Gastroesophageal sphincter (tissue), 4 donors: ENCODE measurements around the gene RNF213. TPM values are rescaled to one million over a fixed set of nuclear protein-coding genes. Genes with fewer than 3 reads are reported as not detected.

Experiments
- ATAC-seq: fragments of 150-250 bp; one replicate; pipeline ENCODE4 v1.9.1; 2016; ENCODE audit warnings: mild to moderate bottlenecking, moderate library complexity
- H3K27ac ChIP-seq, 4 donors: fragments of 200-600 bp; sonication (generic) in 3 of 4; 1 replicate in 3 of 4; 2 replicates in 1 of 4; pipeline ENCODE4 v1.5.1; 2016 to 2019
- H3K27me3 ChIP-seq: fragments of 200-600 bp; sonication (generic); one replicate; pipeline ENCODE4 v1.5.1; 2019
- H3K36me3 ChIP-seq, 2 donors: fragments of 200-600 bp; sonication (generic); one replicate each; pipeline ENCODE4 v1.5.1; 2019; ENCODE audit warnings: control low read depth in 1 of 2
- H3K4me1 ChIP-seq, 3 donors: fragments of 200-600 bp; sonication (generic); 1 replicate in 2 of 3; 2 replicates in 1 of 3; pipeline ENCODE4 v1.5.1; 2016 to 2019; ENCODE audit warnings: control low read depth in 2 of 3
- H3K4me3 ChIP-seq, 2 donors: fragments of 200-600 bp; sonication (generic); one replicate each; pipeline ENCODE4 v1.5.1; 2019; ENCODE audit warnings: mild to moderate bottlenecking in 1 of 2, moderate library complexity in 1 of 2
- H3K9me3 ChIP-seq, 3 donors: fragments of 200-600 bp; sonication (generic); one replicate each; pipeline ENCODE4 v1.5.1; 2017 to 2019; ENCODE audit warnings: control low read depth in 2 of 3
- EP300 ChIP-seq: sonication (generic); formaldehyde crosslinking; IDR thresholded peaks from one replicate; pipeline ENCODE4 v1.6.1; 2017; ENCODE audit warnings: antibody characterized with exemption, mild to moderate bottlenecking
- POLR2A ChIP-seq, 2 donors: fragments of 450-650 bp; IDR thresholded peaks; one replicate each; pipeline ENCODE4 v1.6.1; 2017; ENCODE audit warnings: antibody characterized with exemption in 2 of 2, mild to moderate bottlenecking in 2 of 2, moderate library complexity in 1 of 2
- POLR2AphosphoS5 ChIP-seq: sonication (generic); formaldehyde crosslinking; IDR thresholded peaks from one replicate; pipeline ENCODE4 v1.6.1; 2017; ENCODE audit warnings: antibody characterized with exemption
- WGBS, 2 donors: methylation state at CpG; one replicate each; pipeline ENCODE4 v1.1.5; 2018; ENCODE audit warnings: low coverage in 1 of 2; 5-methylcytosine and 5-hydroxymethylcytosine counted together
- total RNA-seq, 4 donors: library from RNA; depleted of rRNA; stranded (reverse); fragments of >200 nt; gene quantifications; one replicate each; pipeline ENCODE4 v1.1.0, GENCODE V29; 2016
- TF ChIP-seq, protein P1 (sequence below), 4 experiments: fragments of 200-600 bp in 2 of 4; fragments of 450-650 bp in 2 of 4; sonication (generic) in 1 of 4; IDR thresholded peaks; one replicate each; pipeline ENCODE4 v1.5.1; 2017 to 2019; ENCODE audit warnings: antibody characterized with exemption in 4 of 4, mild to moderate bottlenecking in 2 of 4, moderate library complexity in 2 of 4

The RNF213 gene
- total RNA-seq, 4 donors from 2014 or later = 59.2 to 87.6 (median 67.8) TPM

- no peaks in the 10 kb centered on the region for H3K4me1 ChIP-seq
- no peak overlapping the region for H3K4me3 ChIP-seq
- peaks cover 0 to 10% of the 10 kb centered on the region in 2 donors for H3K36me3 ChIP-seq
- peaks cover 8% of the 10 kb centered on the region for H3K27me3 ChIP-seq
- no peak overlapping the region for H3K27ac ChIP-seq
- TF ChIP-seq POLR2A (IDR thresholded peaks at IDR 0.05) = no peak
- ATAC-seq = no peak
- WGBS, 2 donors = 27% methylated on average over 3 of the region's 31 CpGs; no CpG with 5 or more reads in 1 of the 2 donors
- no peaks in the 10 kb centered on the region for H3K9me3 ChIP-seq
Observed at GRCh38 chr17:80443916-80444643, 183.4 kb downstream of the RNF213 start.

GRCh38 chr17:80444644-80444979 lies 184.0 kb downstream of the RNF213 start:
- peaks cover 0 to 10% of the 10 kb centered on the region in 2 donors for H3K36me3 ChIP-seq
- peaks cover 8% of the 10 kb centered on the region for H3K27me3 ChIP-seq
- H3K4me3 ChIP-seq = no peak overlapping the region
- H3K27ac ChIP-seq = no peak overlapping the region
- peaks cover 0 to 3% (median 0%) of the 10 kb centered on the region in 3 donors for H3K4me1 ChIP-seq
- ATAC-seq = no peak
- no peaks in the 10 kb centered on the region for H3K9me3 ChIP-seq
- TF ChIP-seq POLR2AphosphoS5 = no peak
- no peak for TF ChIP-seq POLR2A (IDR thresholded peaks at IDR 0.05)
- TF ChIP-seq EP300 = no peak
- TF ChIP-seq, protein P1, sequence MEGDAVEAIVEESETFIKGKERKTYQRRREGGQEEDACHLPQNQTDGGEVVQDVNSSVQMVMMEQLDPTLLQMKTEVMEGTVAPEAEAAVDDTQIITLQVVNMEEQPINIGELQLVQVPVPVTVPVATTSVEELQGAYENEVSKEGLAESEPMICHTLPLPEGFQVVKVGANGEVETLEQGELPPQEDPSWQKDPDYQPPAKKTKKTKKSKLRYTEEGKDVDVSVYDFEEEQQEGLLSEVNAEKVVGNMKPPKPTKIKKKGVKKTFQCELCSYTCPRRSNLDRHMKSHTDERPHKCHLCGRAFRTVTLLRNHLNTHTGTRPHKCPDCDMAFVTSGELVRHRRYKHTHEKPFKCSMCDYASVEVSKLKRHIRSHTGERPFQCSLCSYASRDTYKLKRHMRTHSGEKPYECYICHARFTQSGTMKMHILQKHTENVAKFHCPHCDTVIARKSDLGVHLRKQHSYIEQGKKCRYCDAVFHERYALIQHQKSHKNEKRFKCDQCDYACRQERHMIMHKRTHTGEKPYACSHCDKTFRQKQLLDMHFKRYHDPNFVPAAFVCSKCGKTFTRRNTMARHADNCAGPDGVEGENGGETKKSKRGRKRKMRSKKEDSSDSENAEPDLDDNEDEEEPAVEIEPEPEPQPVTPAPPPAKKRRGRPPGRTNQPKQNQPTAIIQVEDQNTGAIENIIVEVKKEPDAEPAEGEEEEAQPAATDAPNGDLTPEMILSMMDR (IDR thresholded peaks at IDR 0.05) = no peak
- 60% methylated on average over 1 of the region's 6 CpGs; no CpG with 5 or more reads in 1 of the 2 donors for WGBS, 2 donors

DNA sequence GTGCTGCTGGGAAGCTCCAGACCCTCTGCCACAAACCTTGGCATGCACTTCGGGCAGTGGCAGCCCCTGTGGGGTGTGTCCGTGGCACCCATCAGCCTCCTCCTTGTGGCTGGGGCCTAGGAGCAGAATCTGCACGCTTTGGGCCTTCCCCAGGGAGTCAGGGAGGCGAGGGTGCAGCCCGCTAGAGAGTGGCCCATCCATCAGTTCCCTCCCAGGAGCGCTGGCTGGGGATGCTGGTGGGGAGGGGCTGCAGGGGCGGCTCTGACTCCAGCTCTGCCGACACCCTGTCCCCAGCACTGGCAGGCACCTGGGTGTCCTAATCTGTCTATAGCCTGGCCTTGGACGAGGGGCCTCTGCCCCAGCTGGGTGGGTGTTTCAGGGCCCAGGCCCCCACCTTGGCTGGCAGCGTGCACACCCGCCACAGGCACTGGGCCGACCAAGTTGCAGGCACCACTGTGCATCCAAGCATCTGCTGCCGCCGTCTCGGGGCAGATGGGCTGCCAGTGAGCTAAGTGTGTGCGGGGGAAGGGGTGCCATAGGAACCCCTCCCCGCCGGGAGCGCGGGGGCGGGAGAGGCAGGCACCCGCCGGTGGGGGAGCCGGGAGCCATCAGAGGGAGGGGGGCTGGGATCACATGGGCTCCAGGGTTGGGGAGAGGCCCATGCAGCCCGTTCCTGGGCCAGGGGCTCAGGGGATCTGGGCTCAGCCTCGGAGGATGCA lies 184.5 kb downstream of the RNF213 start:
- TF ChIP-seq POLR2AphosphoS5 (no peak), EP300 (no peak), POLR2A (IDR thresholded peaks at IDR 0.05) (no peak)
- TF ChIP-seq, protein P1 (IDR thresholded peaks at IDR 0.05) = no peak
- peaks cover 0 to 9% (median 0%) of the 10 kb centered on the region in 3 donors for H3K4me1 ChIP-seq
- no peak for ATAC-seq
- no peak overlapping the region for H3K4me3 ChIP-seq
- no CpG with 5 or more reads among the region's 26 CpGs for WGBS, 2 donors
- no peak overlapping the region for H3K27ac ChIP-seq
- peaks cover 0 to 10% of the 10 kb centered on the region in 2 donors for H3K36me3 ChIP-seq
- peaks cover 8% of the 10 kb centered on the region for H3K27me3 ChIP-seq
- no peaks in the 10 kb centered on the region for H3K9me3 ChIP-seq

DNA sequence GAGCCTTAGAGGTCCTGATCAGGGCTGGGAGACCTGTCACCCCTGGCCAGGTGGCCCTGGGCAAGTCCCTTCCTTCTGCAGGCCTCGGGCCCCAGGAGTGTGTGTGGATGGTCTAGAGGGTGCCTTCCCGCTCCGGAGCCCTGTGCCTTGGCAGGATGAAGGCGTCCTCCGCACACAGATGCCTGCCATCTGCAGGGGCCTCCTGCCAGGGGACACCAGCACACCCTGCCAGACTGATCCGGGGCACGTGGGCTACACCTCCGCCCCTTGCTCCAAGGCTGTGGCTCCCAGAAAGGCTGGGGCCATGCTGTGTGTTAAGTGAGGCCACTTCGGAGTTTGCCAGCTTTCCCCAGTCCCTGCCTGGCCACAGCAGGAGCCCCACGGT lies 185.1 kb downstream of the RNF213 start:
- Histone ChIP-seq H3K4me3 (no peak overlapping the region), H3K27me3 (peaks cover 8% of the 10 kb centered on the region), H3K27ac (no peak overlapping the region), H3K9me3 (no peaks in the 10 kb centered on the region), H3K36me3 (peaks cover 0 to 10% of the 10 kb centered on the region in 2 donors), H3K4me1 (peaks cover 0 to 14% (median 0%) of the 10 kb centered on the region in 3 donors)
- TF ChIP-seq POLR2AphosphoS5 = no peak
- TF ChIP-seq POLR2A (IDR thresholded peaks at IDR 0.05) = no peak
- TF ChIP-seq, protein P1 (IDR thresholded peaks at IDR 0.05) = no peak
- no peak for TF ChIP-seq EP300
- 70% methylated on average over 2 of the region's 10 CpGs; no CpG with 5 or more reads in 1 of the 2 donors for WGBS, 2 donors
- ATAC-seq = no peak

GRCh38 chr17:80446645-80447405 lies 186.2 kb downstream of the RNF213 start:
- H3K9me3 ChIP-seq = no peaks in the 10 kb centered on the region

More at GRCh38 chr17:80446645-80447405, 186.2 kb downstream of the RNF213 start:
- Histone ChIP-seq H3K27ac (no peak overlapping the region), H3K4me3 (no peak overlapping the region), H3K27me3 (peaks cover 5% of the 10 kb centered on the region), H3K36me3 (peaks cover 0 to 5% of the 10 kb centered on the region in 2 donors), H3K4me1 (peaks cover 0 to 18% (median 0%) of the 10 kb centered on the region in 3 donors)
- ATAC-seq = no peak
- TF ChIP-seq POLR2AphosphoS5 = no peak
- TF ChIP-seq, protein P1 (IDR thresholded peaks at IDR 0.05) = no peak
- no peak for TF ChIP-seq POLR2A (IDR thresholded peaks at IDR 0.05)
- TF ChIP-seq EP300 = no peak
- 0% methylated on average over 1 of the region's 12 CpGs; no CpG with 5 or more reads in 1 of the 2 donors for WGBS, 2 donors
